Measurements from ENCODE around the gene TACC2.

The TACC2 gene

GRCh38 chr10:122249303-122249850, 260.4 kb downstream of the TACC2 start:
- DNase-seq, result no peak

GRCh38 chr10:122249991-122250750, 261.2 kb downstream of the TACC2 start:
- Histone ChIP-seq H3K36me3 (no peaks in the 10 kb centered on the region; the same call in none of the 2 replicates), H3K9me3 (no peaks in the 10 kb centered on the region), H3K4me1 (no peaks in the 10 kb centered on the region), H3K27me3 (no peaks in the 10 kb centered on the region), H3K4me3 (ENCODE audit: low read depth, low read length) (no peak overlapping the region)
- DNase-seq, result no peak
- TF ChIP-seq CTCF (IDR thresholded peaks at IDR 0.05; ENCODE audit: low read depth, low read length), result no peak

More at GRCh38 chr10:122249303-122249850, 260.4 kb downstream of the TACC2 start:
- no peaks in the 10 kb centered on the region for H3K4me1 ChIP-seq
- H3K27me3 ChIP-seq, result no peaks in the 10 kb centered on the region
- no peaks in the 10 kb centered on the region; the same call in none of the 2 replicates for H3K36me3 ChIP-seq
- no peaks in the 10 kb centered on the region for H3K9me3 ChIP-seq
- no peak overlapping the region for H3K4me3 ChIP-seq (ENCODE audit: low read depth, low read length)
- no peak for TF ChIP-seq CTCF (IDR thresholded peaks at IDR 0.05; ENCODE audit: low read depth, low read length)

- H3K4me1 ChIP-seq, result no peaks in the 10 kb centered on the region
- no peak for TF ChIP-seq CTCF (IDR thresholded peaks at IDR 0.05; ENCODE audit: low read depth, low read length)
- DNase-seq, result no peak
- no peak overlapping the region for H3K4me3 ChIP-seq (ENCODE audit: low read depth, low read length)
- no peaks in the 10 kb centered on the region for H3K27me3 ChIP-seq
- H3K9me3 ChIP-seq, result no peaks in the 10 kb centered on the region
- no peaks in the 10 kb centered on the region; the same call in none of the 2 replicates for H3K36me3 ChIP-seq
Observed at GRCh38 chr10:122251459-122252255, 262.7 kb downstream of the TACC2 start.

- no peak for TF ChIP-seq CTCF (IDR thresholded peaks at IDR 0.05; ENCODE audit: low read depth, low read length)
- no peaks in the 10 kb centered on the region; the same call in none of the 2 replicates for H3K36me3 ChIP-seq
- H3K27me3 ChIP-seq, result no peaks in the 10 kb centered on the region
- H3K9me3 ChIP-seq, result no peaks in the 10 kb centered on the region
- H3K4me3 ChIP-seq (ENCODE audit: low read depth, low read length), result no peak overlapping the region
- DNase-seq, result no peak
- no peaks in the 10 kb centered on the region for H3K4me1 ChIP-seq
Observed at GRCh38 chr10:122252805-122253204, 263.8 kb downstream of the TACC2 start.

GRCh38 chr10:122253605-122254004, 264.6 kb downstream of the TACC2 start:
- H3K9me3 ChIP-seq, result no peaks in the 10 kb centered on the region
- TF ChIP-seq CTCF (IDR thresholded peaks at IDR 0.05; ENCODE audit: low read depth, low read length), result no peak
- H3K4me3 ChIP-seq (ENCODE audit: low read depth, low read length), result no peak overlapping the region
- no peak for DNase-seq
- no peaks in the 10 kb centered on the region for H3K4me1 ChIP-seq
- H3K27me3 ChIP-seq, result no peaks in the 10 kb centered on the region
- H3K36me3 ChIP-seq, result no peaks in the 10 kb centered on the region; the same call in none of the 2 replicates

Measured in BE2C (cell line).